Kidney (tissue), 14 donors: ENCODE measurements around the gene INPP5A. TPM values are rescaled to one million over a fixed set of nuclear protein-coding genes. Genes with fewer than 3 reads are reported as not detected.

ENCODE experiments used
- DNase-seq, 5 donors: peaks; one replicate each; pipeline ENCODE4 v3.0.0-alpha.2; 2013 to 2020
- FAIRE-seq: peaks from 2 replicates; lab custom pipeline; 2012; peaks lifted over from hg19 to GRCh38; lab: Jason Lieb, UNC
- H3K27ac ChIP-seq, 2 donors: one replicate each; pipeline ENCODE4 v1.7.0; 2013; ENCODE audit warnings: low read depth in 2 of 2, low read length in 2 of 2, inconsistent platforms in 1 of 2
- H3K27me3 ChIP-seq: one replicate; pipeline ENCODE4 v1.7.1; 2013; ENCODE audit warnings: low read length, inconsistent platforms; ENCODE audit not compliant: control insufficient read depth, insufficient read depth
- H3K36me3 ChIP-seq, 3 donors: one replicate each; pipeline versions ENCODE4 v1.7.0 to v1.7.1; 2013; ENCODE audit warnings: low read length in 3 of 3, control low read depth in 1 of 3, inconsistent platforms in 1 of 3; ENCODE audit not compliant: insufficient read depth in 3 of 3, control insufficient read depth in 2 of 3
- H3K4me1 ChIP-seq, 3 donors: one replicate each; pipeline versions ENCODE4 v1.7.0 to v1.7.1; 2013; ENCODE audit warnings: low read length in 3 of 3, inconsistent platforms in 1 of 3, low read depth in 1 of 3; ENCODE audit not compliant: control insufficient read depth in 2 of 3, insufficient read depth in 2 of 3
- H3K4me3 ChIP-seq, 3 donors: one replicate each; pipeline versions ENCODE4 v1.7.0 to v1.8.1; 2013; ENCODE audit warnings: low read length in 3 of 3, control low read depth in 1 of 3, inconsistent platforms in 1 of 3
- H3K9ac ChIP-seq, 3 donors: one replicate each; pipeline versions ENCODE4 v1.7.0 to v1.7.1; 2013; ENCODE audit warnings: low read length in 3 of 3, control low read depth in 1 of 3, inconsistent platforms in 1 of 3
- H3K9me3 ChIP-seq, 3 donors: one replicate each; pipeline versions ENCODE4 v1.7.0 to v1.7.1; 2013; ENCODE audit warnings: low read length in 3 of 3, control low read depth in 1 of 3, inconsistent platforms in 1 of 3; ENCODE audit not compliant: control insufficient read depth in 2 of 3, insufficient read depth in 1 of 3
- CTCF ChIP-seq: IDR thresholded peaks from 3 replicates; pipeline ENCODE4 v1.5.1; 2012; ENCODE audit warnings: mild to moderate bottlenecking, moderate library complexity, borderline replicate concordance; ENCODE audit not compliant: insufficient read depth; ENCODE audit errors: extremely low read depth
- intact Hi-C: fragments of 100-400 bp; cut with DNase I; formaldehyde crosslinking; loops from one replicate; pipeline ENCODE4 v1.11.1; 2022
- polyA plus RNA-seq: library from polyadenylated mRNA; stranded (reverse); fragments of 350-450 nt; fragmentation: Illumina TruSeq; extraction: RNeasy Lipid Tissue Mini Kit (QIAGEN cat#74804); gene quantifications from one replicate; pipeline ENCODE4 v1.2.3, GENCODE V29; 2014; ENCODE audit warnings: low read depth, low replicate concordance; ENCODE audit not compliant: insufficient read depth
- total RNA-seq: library from RNA; stranded (reverse); fragmentation: NEBNext Ultra II Directional; extraction: Animal tissue kit (Norgen Biotek cat#: 25700); gene quantifications from one replicate; pipeline ENCODE4 v1.2.1, GENCODE V29; 2021
- donor health status: control.
- donor health status: control.
- donor health status: control.
- donor health status: control.
- donor health status: control.
- donor health status: DM: yes; HTN: yes; CAD: no.
- donor health status: Normal renal cell carcinoma (clear cell type).

INPP5A gene
- total and polyA plus RNA-seq, 2 donors from 2014 or later: 20.8 to 40.3 TPM

DNA sequence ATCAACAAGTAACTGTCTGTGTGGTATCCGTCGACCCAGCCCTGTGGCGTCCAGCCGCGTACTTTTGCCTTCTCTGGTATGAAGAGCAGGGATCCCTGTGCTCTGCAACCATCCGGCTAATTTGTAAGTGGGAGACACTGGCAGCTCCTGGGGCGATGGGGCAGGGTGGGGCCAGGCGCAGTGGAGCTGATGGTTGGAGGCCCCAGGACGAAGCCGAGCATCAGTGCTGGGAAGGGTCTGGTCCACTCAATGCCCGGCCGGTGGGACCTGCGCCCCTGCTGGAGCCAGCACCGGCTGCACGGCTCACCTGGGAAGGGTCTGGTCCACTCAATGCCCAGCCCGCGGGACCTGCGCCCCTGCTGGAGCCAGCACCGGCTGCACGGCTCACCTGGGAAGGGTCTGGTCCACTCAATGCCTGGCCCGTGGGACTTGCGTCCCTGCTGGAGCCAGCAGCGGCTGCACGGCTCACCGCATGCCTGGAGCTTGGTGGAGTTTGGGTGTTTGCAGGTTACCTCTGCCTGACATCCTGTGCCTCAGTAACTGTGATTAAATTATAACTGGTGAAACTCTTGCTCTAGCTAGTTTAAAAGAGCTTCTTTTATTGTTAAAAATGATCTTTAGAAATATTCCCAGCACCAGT lies 152.3 kb downstream of the INPP5A start:
- intact Hi-C loops: no loop called here
- no peak overlapping the region for H3K27ac ChIP-seq
- H3K4me1 ChIP-seq: no peaks in the 10 kb centered on the region
- H3K27me3 ChIP-seq: no peaks in the 10 kb centered on the region
- H3K4me3 ChIP-seq: no peak overlapping the region
- FAIRE-seq: no peak
- TF ChIP-seq CTCF: no peak
- H3K9me3 ChIP-seq: peaks cover 0 to 1% (median 0%) of the 10 kb centered on the region in 3 donors
- DNase-seq: peak in 2 of 5 donors; percentile 18 to 47
- H3K36me3 ChIP-seq: peaks cover 0 to 8% (median 0%) of the 10 kb centered on the region in 3 donors
- H3K9ac ChIP-seq: no peak overlapping the region

GRCh38 chr10:132690401-132690800 lies 152.8 kb downstream of the INPP5A start:
- intact Hi-C loops: no loop called here
- Histone ChIP-seq H3K4me1 (no peaks in the 10 kb centered on the region), H3K9ac (no peak overlapping the region), H3K36me3 (peaks cover 0 to 8% (median 0%) of the 10 kb centered on the region in 3 donors), H3K9me3 (peaks cover 0 to 1% (median 0%) of the 10 kb centered on the region in 3 donors), H3K27me3 (no peaks in the 10 kb centered on the region), H3K4me3 (no peak overlapping the region), H3K27ac (no peak overlapping the region)
- peak in 2 of 5 donors; percentile 10 to 55 for DNase-seq
- no peak for FAIRE-seq
- no peak for TF ChIP-seq CTCF

GRCh38 chr10:132690821-132691610 lies 153.4 kb downstream of the INPP5A start:
- Histone ChIP-seq H3K27me3 (no peaks in the 10 kb centered on the region), H3K36me3 (peaks cover 0 to 8% (median 0%) of the 10 kb centered on the region in 3 donors), H3K9ac (no peak overlapping the region), H3K4me3 (no peak overlapping the region), H3K4me1 (no peaks in the 10 kb centered on the region), H3K27ac (no peak overlapping the region), H3K9me3 (peaks cover 0 to 1% (median 0%) of the 10 kb centered on the region in 3 donors)
- intact Hi-C loops: no loop called here
- FAIRE-seq (no peak), DNase-seq (peak in 1 of 5 donors; percentile 41)
- no peak for TF ChIP-seq CTCF
